B cell (primary cell): ENCODE data around the gene WASHC3. TPM values are rescaled to one million over a fixed set of nuclear protein-coding genes. Genes with fewer than 3 reads are reported as not detected.

Source experiments
- ATAC-seq: fragments of 200-7000 bp; cut with Tn5 transposase; one replicate; pipeline ENCODE4 v1.10.0; 2021; ENCODE audit warnings: low read depth, mild to moderate bottlenecking, moderate number of reproducible peaks, moderate library complexity
- CTCF ChIA-PET: fragments of 350-600 bp; sonication (Branson Sonifier 250); formaldehyde crosslinking; loops from one replicate; lab custom pipeline; 2021; ENCODE audit warnings: antibody characterized with exemption, inconsistent platforms; lab: Charles Lee
- POLR2A ChIA-PET: fragments of 350-600 bp; sonication (Branson Sonifier 250); formaldehyde crosslinking; loops from one replicate; lab custom pipeline; 2021; ENCODE audit warnings: antibody characterized with exemption; lab: Charles Lee
- DNase-seq: peaks from one replicate; pipeline ENCODE4 v3.0.0; 2013
- H2AFZ ChIP-seq: 2 replicates; pipeline ENCODE4 v1.6.1; 2012; ENCODE audit warnings: mild to moderate bottlenecking, low read depth, low read length; ENCODE audit not compliant: insufficient read depth, poor library complexity, severe bottlenecking
- H3K27ac ChIP-seq, 2 donors: 1 replicate in 1 of 2; 2 replicates in 1 of 2; pipeline ENCODE4 v1.5.1; 2012 to 2013; ENCODE audit warnings: low read length in 2 of 2, mild to moderate bottlenecking in 2 of 2, moderate library complexity in 1 of 2
- H3K27me3 ChIP-seq, 4 experiments: fragments of 200-600 bp in 1 of 4; sonication (generic) in 1 of 4; replicated peaks in 1 of 4; 1 replicate in 2 of 4; 2 replicates in 2 of 4; pipeline versions ENCODE4 v1.6.1 to v1.7.0; 2013 to 2016; ENCODE audit warnings: low read length in 3 of 4, mild to moderate bottlenecking in 2 of 4, mixed read lengths in 1 of 4, moderate library complexity in 1 of 4; ENCODE audit not compliant: insufficient read depth in 4 of 4, control insufficient read depth in 3 of 4; ENCODE audit errors: control extremely low read depth in 1 of 4
- H3K36me3 ChIP-seq, 2 experiments: replicated peaks in 1 of 2; 1 replicate in 1 of 2; 2 replicates in 1 of 2; pipeline versions ENCODE4 v1.6.1 to v1.7.1; 2013; ENCODE audit warnings: low read length in 1 of 2; ENCODE audit not compliant: insufficient read depth in 2 of 2, control insufficient read depth in 1 of 2; ENCODE audit errors: control extremely low read depth in 1 of 2, extremely low read depth in 1 of 2
- H3K4me1 ChIP-seq, 2 donors: fragments of 200-600 bp in 1 of 2; sonication (generic) in 1 of 2; 1 replicate in 1 of 2; 2 replicates in 1 of 2; pipeline versions ENCODE4 v1.5.1 to v1.6.1; 2013 to 2017; ENCODE audit warnings: low read length in 2 of 2; ENCODE audit not compliant: control insufficient read depth in 2 of 2, insufficient read depth in 2 of 2
- H3K4me2 ChIP-seq: replicated peaks from 2 replicates; pipeline ENCODE3; 2012; ENCODE audit warnings: mild to moderate bottlenecking, low read depth, low read length; ENCODE audit not compliant: poor library complexity, severe bottlenecking
- H3K4me3 ChIP-seq, 5 experiments: fragments of 200-600 bp in 1 of 5; sonication (generic) in 1 of 5; 1 replicate in 3 of 5; 2 replicates in 2 of 5; pipeline versions ENCODE4 v1.5.1 to v1.7.0; 2011 to 2016; ENCODE audit warnings: low read length in 4 of 5, mild to moderate bottlenecking in 4 of 5, low read depth in 2 of 5, control low read depth in 1 of 5, moderate library complexity in 1 of 5; ENCODE audit not compliant: insufficient read depth in 1 of 5; ENCODE audit errors: control extremely low read depth in 1 of 5, extremely low read depth in 1 of 5
- H3K79me2 ChIP-seq: fragments of 200-600 bp; sonication (generic); one replicate; pipeline ENCODE4 v1.6.0; 2016; ENCODE audit warnings: low read length; ENCODE audit not compliant: control insufficient read depth, insufficient read depth
- H3K9ac ChIP-seq: fragments of 200-600 bp; sonication (generic); 2 replicates; pipeline ENCODE4 v1.6.1; 2017; ENCODE audit warnings: mild to moderate bottlenecking, low read length, moderate library complexity
- H3K9me3 ChIP-seq, 3 donors: one replicate each; pipeline versions ENCODE4 v1.6.1 to v1.7.1; 2013; ENCODE audit warnings: low read length in 2 of 3; ENCODE audit not compliant: control insufficient read depth in 2 of 3, insufficient read depth in 1 of 3; ENCODE audit errors: control extremely low read depth in 1 of 3
- H4K20me1 ChIP-seq: 2 replicates; pipeline ENCODE4 v1.6.0; 2012; ENCODE audit warnings: mild to moderate bottlenecking, low read length; ENCODE audit not compliant: insufficient read depth, control insufficient read depth, poor library complexity, severe bottlenecking
- H3K27ac Mint-ChIP-seq: one replicate; pipeline ENCODE4 v1.8.0; 2021; ENCODE audit warnings: mixed read lengths
- H3K27me3 Mint-ChIP-seq: one replicate; pipeline ENCODE4 v1.8.0; 2021; ENCODE audit warnings: mixed read lengths
- H3K4me1 Mint-ChIP-seq: one replicate; pipeline ENCODE4 v1.8.0; 2021; ENCODE audit warnings: mixed read lengths
- H3K4me3 Mint-ChIP-seq: one replicate; pipeline ENCODE4 v1.8.0; 2021; ENCODE audit warnings: mixed read lengths
- H3K9me3 Mint-ChIP-seq: one replicate; pipeline ENCODE4 v1.8.0; 2022; ENCODE audit warnings: mixed read lengths; ENCODE audit not compliant: insufficient read depth
- CTCF ChIP-seq: fragments of 200-600 bp; IDR thresholded peaks from one replicate; pipeline ENCODE4 v1.8.0; 2022; ENCODE audit warnings: antibody characterized with exemption, mild to moderate bottlenecking
- EZH2 ChIP-seq: IDR thresholded peaks from 2 replicates; pipeline ENCODE4 v1.6.1; 2012; ENCODE audit warnings: borderline replicate concordance, low read depth, mild to moderate bottlenecking, moderate library complexity, low read length; ENCODE audit not compliant: insufficient read depth, poor library complexity, severe bottlenecking
- WGBS: methylation state at CpG from one replicate; pipeline ENCODE4 v1.1.5; 2013; ENCODE audit warnings: missing lambda C conversion rate; ENCODE audit not compliant: insufficient coverage; 5-methylcytosine and 5-hydroxymethylcytosine counted together
- intact Hi-C: fragments of 100-400 bp; cut with micrococcal nuclease; formaldehyde crosslinking; loops from one replicate; pipeline ENCODE4 v1.10.0; 2022
- polyA plus RNA-seq: library from polyadenylated mRNA; depleted of rRNA; stranded (reverse); fragments of >200 nt; gene quantifications from 2 replicates; pipeline ENCODE4 v1.2.3, GENCODE V29; 2012
- total RNA-seq, 2 donors: library from RNA; stranded (reverse); fragments of 120-200 nt in 1 of 2; gene quantifications; 1 replicate in 1 of 2; 2 replicates in 1 of 2; pipeline versions ENCODE4 v1.2.3 to v1.2.4, GENCODE V29; 2013 to 2022

The WASHC3 gene
- total and polyA plus RNA-seq, 2 donors (not counting 1 experiment from before 2014, with no cell fraction given) = 52.8 to 68.0 TPM

GRCh38 chr12:102005256-102005655 lies 56.5 kb downstream of the WASHC3 start:
- Histone ChIP-seq H3K27me3 (no peaks in the 10 kb centered on the region), H3K36me3 (no peaks in the 10 kb centered on the region), H3K4me2 (no peak overlapping the region), H3K9ac (no peak overlapping the region), H3K9me3 (no peaks in the 10 kb centered on the region), H3K27ac (no peak overlapping the region), H3K79me2 (no peaks in the 10 kb centered on the region), H3K4me3 (no peak overlapping the region), H4K20me1 (no peaks in the 10 kb centered on the region), H2AFZ (no peak overlapping the region), H3K4me1 (peaks cover 7 to 10% of the 10 kb centered on the region in 2 donors)
- Mint-ChIP-seq H3K4me1 (peaks cover 20% of the 10 kb centered on the region), H3K27ac (no peak overlapping the region), H3K27me3 (no peaks in the 10 kb centered on the region), H3K4me3 (no peak overlapping the region), H3K9me3 (no peaks in the 10 kb centered on the region)
- no peak for DNase-seq
- intact Hi-C loops = no loop called here
- no peak for ATAC-seq
- WGBS = 98% methylated on average over 5 of the region's 5 CpGs
- ChIA-PET CTCF (no interaction called here), POLR2A (no interaction called here)
- TF ChIP-seq EZH2 (no peak), CTCF (no peak)

- H3K4me1 ChIP-seq = no peaks in the 10 kb centered on the region
- no peaks in the 10 kb centered on the region for H3K9me3 ChIP-seq
- no peak overlapping the region for H2AFZ ChIP-seq
- H3K4me3 ChIP-seq = no peak overlapping the region
- no peak overlapping the region for H3K27ac Mint-ChIP-seq
- WGBS = 97% methylated on average over 4 of the region's 5 CpGs
- no peak for TF ChIP-seq CTCF
- no peak for TF ChIP-seq EZH2
- ChIA-PET CTCF (no interaction called here), POLR2A (no interaction called here)
- no peak overlapping the region for H3K4me3 Mint-ChIP-seq
- no peak overlapping the region for H3K9ac ChIP-seq
- H3K9me3 Mint-ChIP-seq = no peaks in the 10 kb centered on the region
- no peaks in the 10 kb centered on the region for H3K27me3 ChIP-seq
- no peak overlapping the region for H3K4me2 ChIP-seq
- no peaks in the 10 kb centered on the region for H3K79me2 ChIP-seq
- ATAC-seq (no peak), DNase-seq (no peak)
- no peaks in the 10 kb centered on the region for H3K27me3 Mint-ChIP-seq
- no peaks in the 10 kb centered on the region for H3K4me1 Mint-ChIP-seq
- no peak overlapping the region for H3K27ac ChIP-seq
- H4K20me1 ChIP-seq = no peaks in the 10 kb centered on the region
- H3K36me3 ChIP-seq = no peaks in the 10 kb centered on the region
- intact Hi-C loops = no loop called here
Observed at GRCh38 chr12:101997102-101997501, 64.7 kb downstream of the WASHC3 start.
